Measurements from ENCODE around the gene GNS.

- TF ChIP-seq CTCF (conservative IDR thresholded peaks at IDR 0.05; ENCODE audit: low read depth, low read length) (no peak), POLR2A (IDR thresholded peaks at IDR 0.05; ENCODE audit: low read depth, low read length) (no peak), USF2 (IDR thresholded peaks at IDR 0.05; ENCODE audit: low read depth, low read length) (no peak), RAD21 (IDR thresholded peaks at IDR 0.05; ENCODE audit: low read length) (no peak), MAZ (IDR thresholded peaks at IDR 0.05; ENCODE audit: borderline replicate concordance, low read depth, low read length) (no peak), RFX5 (IDR thresholded peaks at IDR 0.05; ENCODE audit: low read depth, low read length) (no peak), MAFK (IDR thresholded peaks at IDR 0.05; ENCODE audit: low read depth, low read length) (no peak), RCOR1 (IDR thresholded peaks at IDR 0.05; ENCODE audit: insufficient replicate concordance, low read length) (no peak), FOS (IDR thresholded peaks at IDR 0.05; ENCODE audit: low read depth, low read length) (no peak), CEBPB (IDR thresholded peaks at IDR 0.05; ENCODE audit: low read depth, low read length) (no peak)
Measured at GRCh38 chr12:64730588-64730969, 28.6 kb downstream of the GNS start.

All from IMR-90 (cell line).